H9 (cell line): ENCODE measurements around the gene PCNX2. TPM values are rescaled to one million over a fixed set of nuclear protein-coding genes. Genes with fewer than 3 reads are reported as not detected.

Experiments
- DNase-seq: peaks from one replicate; pipeline ENCODE4 v3.0.0-alpha.2; 2017
- H2AFZ ChIP-seq: one replicate; pipeline ENCODE4 v1.6.1; 2013; ENCODE audit warnings: mild to moderate bottlenecking, low read length, control low read depth, moderate library complexity
- H2AK5ac ChIP-seq: 2 replicates; pipeline ENCODE4 v1.6.1; 2013; ENCODE audit warnings: low read length, control low read depth, mixed read lengths; ENCODE audit not compliant: insufficient read length
- H2BK120ac ChIP-seq: one replicate; pipeline ENCODE4 v1.6.1; 2013; ENCODE audit warnings: low read depth, mild to moderate bottlenecking, low read length, control low read depth, inconsistent platforms; ENCODE audit not compliant: poor library complexity, severe bottlenecking
- H2BK12ac ChIP-seq: 2 replicates; pipeline ENCODE4 v1.6.1; 2013; ENCODE audit warnings: low read length, control low read depth, mixed read lengths, low read depth; ENCODE audit not compliant: insufficient read length
- H2BK15ac ChIP-seq: 2 replicates; pipeline ENCODE4 v1.6.1; 2013; ENCODE audit warnings: low read depth, low read length, control low read depth
- H2BK20ac ChIP-seq: one replicate; pipeline ENCODE4 v1.6.1; 2013; ENCODE audit warnings: low read depth, mild to moderate bottlenecking, low read length, control low read depth, inconsistent platforms; ENCODE audit not compliant: poor library complexity, severe bottlenecking
- H2BK5ac ChIP-seq: 2 replicates; pipeline ENCODE4 v1.6.1; 2013; ENCODE audit warnings: low read length, control low read depth, mixed read lengths; ENCODE audit not compliant: insufficient read length
- H3K14ac ChIP-seq: 2 replicates; pipeline ENCODE4 v1.6.1; 2013; ENCODE audit warnings: low read length, control low read depth; ENCODE audit not compliant: insufficient read depth
- H3K18ac ChIP-seq: 2 replicates; pipeline ENCODE4 v1.6.1; 2013; ENCODE audit warnings: low read depth, mild to moderate bottlenecking, mixed read lengths, low read length, control low read depth; ENCODE audit not compliant: insufficient read length
- H3K23ac ChIP-seq: 2 replicates; pipeline ENCODE4 v1.6.1; 2013; ENCODE audit warnings: low read length, control low read depth, mixed read lengths, low read depth; ENCODE audit not compliant: insufficient read length
- H3K23me2 ChIP-seq: 2 replicates; pipeline ENCODE4 v1.6.1; 2013; ENCODE audit warnings: low read depth, mild to moderate bottlenecking, mixed read lengths, low read length, control low read depth; ENCODE audit not compliant: insufficient read length, poor library complexity, severe bottlenecking
- H3K27ac ChIP-seq: 2 replicates; pipeline ENCODE4 v1.5.1; 2013; ENCODE audit warnings: low read length, control low read depth, mixed read lengths, low read depth; ENCODE audit not compliant: insufficient read length
- H3K27me3 ChIP-seq: 2 replicates; pipeline ENCODE4 v1.6.1; 2013; ENCODE audit warnings: low read length, control low read depth, inconsistent platforms; ENCODE audit not compliant: insufficient read depth
- H3K4ac ChIP-seq: 2 replicates; pipeline ENCODE4 v1.6.1; 2013; ENCODE audit warnings: low read depth, mild to moderate bottlenecking, control low read depth, inconsistent platforms, low read length, moderate library complexity
- H3K4me1 ChIP-seq: 2 replicates; pipeline ENCODE4 v1.6.1; 2013; ENCODE audit warnings: low read length, control low read depth, inconsistent platforms; ENCODE audit not compliant: insufficient read depth
- H3K4me2 ChIP-seq: 2 replicates; pipeline ENCODE4 v1.6.1; 2013; ENCODE audit warnings: low read length, control low read depth, mixed read lengths; ENCODE audit not compliant: insufficient read length, insufficient read depth
- H3K56ac ChIP-seq: 2 replicates; pipeline ENCODE4 v1.6.1; 2013; ENCODE audit warnings: low read depth, mild to moderate bottlenecking, mixed read lengths, low read length, control low read depth; ENCODE audit not compliant: insufficient read length
- H3K79me1 ChIP-seq: 2 replicates; pipeline ENCODE4 v1.6.1; 2013; ENCODE audit warnings: low read depth, mild to moderate bottlenecking, moderate library complexity, low read length, control low read depth, inconsistent platforms; ENCODE audit not compliant: insufficient read depth, poor library complexity, severe bottlenecking
- H3K79me2 ChIP-seq: 2 replicates; pipeline ENCODE4 v1.6.1; 2013; ENCODE audit warnings: low read length, control low read depth, inconsistent platforms; ENCODE audit not compliant: insufficient read depth
- H3K9ac ChIP-seq: 2 replicates; pipeline ENCODE4 v1.6.1; 2013; ENCODE audit warnings: low read length, control low read depth, mixed read lengths; ENCODE audit not compliant: insufficient read length; ENCODE audit errors: extremely low read depth
- H3K9me3 ChIP-seq: one replicate; pipeline ENCODE4 v1.6.1; 2013; ENCODE audit warnings: low read depth, low read length, inconsistent platforms; ENCODE audit not compliant: control insufficient read depth
- H3T11ph ChIP-seq: one replicate; pipeline ENCODE4 v1.6.1; 2013; ENCODE audit warnings: mild to moderate bottlenecking, low read length, control low read depth, inconsistent platforms
- H4K20me1 ChIP-seq: one replicate; pipeline ENCODE4 v1.6.1; 2013; ENCODE audit not compliant: control insufficient read depth, insufficient read length, insufficient read depth
- H4K5ac ChIP-seq: 2 replicates; pipeline ENCODE4 v1.6.1; 2013; ENCODE audit warnings: low read depth, mild to moderate bottlenecking, mixed read lengths, low read length, control low read depth; ENCODE audit not compliant: insufficient read length
- H4K8ac ChIP-seq: replicated peaks from 2 replicates; pipeline ENCODE4 v1.6.1; 2013; ENCODE audit warnings: low read length, control low read depth, mixed read lengths, low read depth; ENCODE audit not compliant: insufficient read length
- H4K91ac ChIP-seq: 2 replicates; pipeline ENCODE4 v1.6.1; 2013; ENCODE audit warnings: low read depth, mild to moderate bottlenecking, moderate library complexity, mixed read lengths, low read length, control low read depth; ENCODE audit not compliant: insufficient read length
- H3K27ac Mint-ChIP-seq, 3 experiments: 2 replicates in 2 of 3; 3 replicates in 1 of 3; pipeline ENCODE4 v1.8.0; 2020 to 2021; ENCODE audit warnings: mixed read lengths in 3 of 3, mild to moderate bottlenecking in 1 of 3, moderate library complexity in 1 of 3
- H3K27me3 Mint-ChIP-seq: 2 replicates; pipeline ENCODE4 v1.8.0; 2021; ENCODE audit warnings: low read depth, mild to moderate bottlenecking, moderate library complexity, mixed read lengths
- H3K36me3 Mint-ChIP-seq, 3 experiments: 2 replicates in 2 of 3; 3 replicates in 1 of 3; pipeline ENCODE4 v1.8.0; 2020 to 2021; ENCODE audit warnings: low read depth in 3 of 3, mixed read lengths in 3 of 3; ENCODE audit not compliant: insufficient read depth in 1 of 3
- H3K4me1 Mint-ChIP-seq, 2 experiments: 2 replicates each; pipeline ENCODE4 v1.8.0; 2020; ENCODE audit warnings: mixed read lengths in 2 of 2
- H3K4me3 Mint-ChIP-seq, 2 experiments: 2 replicates in 1 of 2; 3 replicates in 1 of 2; pipeline ENCODE4 v1.8.0; 2020 to 2021; ENCODE audit warnings: mild to moderate bottlenecking in 2 of 2, mixed read lengths in 2 of 2, moderate library complexity in 1 of 2
- H3K9me3 Mint-ChIP-seq, 2 experiments: 2 replicates in 1 of 2; 3 replicates in 1 of 2; pipeline ENCODE4 v1.8.0; 2020; ENCODE audit warnings: mild to moderate bottlenecking in 2 of 2, mixed read lengths in 2 of 2, moderate library complexity in 1 of 2
- CTCF ChIP-seq: fragments of 200-600 bp; sonication (generic); conservative IDR thresholded peaks from 3 replicates; pipeline ENCODE4 v1.8.0; 2021; ENCODE audit warnings: antibody characterized with exemption, mild to moderate bottlenecking
- WGBS: extraction: QIAGEN DNeasy Blood & Tissue Kit; methylation state at CpG from one replicate; pipeline ENCODE4 v1.1.7; 2013; ENCODE audit warnings: missing lambda C conversion rate, low lambda C conversion rate, mixed read lengths; ENCODE audit not compliant: insufficient read length; ENCODE audit errors: extremely low coverage; 5-methylcytosine and 5-hydroxymethylcytosine counted together
- total RNA-seq: library from RNA; stranded (reverse); gene quantifications from 2 replicates; pipeline ENCODE4 v1.2.1, GENCODE V29; 2021

The PCNX2 gene
- total RNA-seq, 1 experiment from 2014 or later: 45.1 TPM

- H3K27me3 ChIP-seq: no peaks in the 10 kb centered on the region
- no peak overlapping the region for H2BK15ac ChIP-seq
- H2BK20ac ChIP-seq: no peak overlapping the region
- H3K79me1 ChIP-seq: no peaks in the 10 kb centered on the region
- H3K9me3 Mint-ChIP-seq: 0 out of 5 replicates have a peak, but pooled peaks cover 0 to under 1% of the 10 kb centered on the region in 2 experiments
- H3K9me3 ChIP-seq: no peaks in the 10 kb centered on the region
- no peaks in the 10 kb centered on the region for H4K20me1 ChIP-seq
- no peaks in the 10 kb centered on the region for H3K79me2 ChIP-seq
- H4K8ac ChIP-seq: no peak overlapping the region
- no peak overlapping the region for H3K18ac ChIP-seq
- no CpG with 5 or more reads among the region's 31 CpGs for WGBS
- no peak overlapping the region for H2BK12ac ChIP-seq
- H3K9ac ChIP-seq: no peak overlapping the region
- no peak overlapping the region for H3K4ac ChIP-seq
- no peak overlapping the region for H3K14ac ChIP-seq
- no peak overlapping the region for H4K91ac ChIP-seq
- H3K27ac Mint-ChIP-seq: no peak overlapping the region
- no peak overlapping the region for H2AK5ac ChIP-seq
- H3K27ac ChIP-seq: no peak overlapping the region
- H3K56ac ChIP-seq: no peak overlapping the region
- H3T11ph ChIP-seq: no peak overlapping the region
- TF ChIP-seq CTCF: no peak
- no peak overlapping the region for H2AFZ ChIP-seq
- no peaks in the 10 kb centered on the region for H3K23me2 ChIP-seq
- DNase-seq: no peak
- no peaks in the 10 kb centered on the region for H3K27me3 Mint-ChIP-seq
- no peak overlapping the region for H2BK5ac ChIP-seq
- H3K4me2 ChIP-seq: no peak overlapping the region
- H3K23ac ChIP-seq: no peak overlapping the region
- peaks cover 6 to 13% (median 7%) of the 10 kb centered on the region in 3 experiments; a peak in 6 of 7 replicates for H3K36me3 Mint-ChIP-seq
- no peak overlapping the region for H2BK120ac ChIP-seq
- H4K5ac ChIP-seq: no peak overlapping the region
- no peak overlapping the region for H3K4me3 Mint-ChIP-seq
- peaks cover under 1 to 2% of the 10 kb centered on the region in 2 experiments; a peak in 2 of 4 replicates for H3K4me1 Mint-ChIP-seq
- H3K4me1 ChIP-seq: no peaks in the 10 kb centered on the region
These were observed 309.5 kb downstream of the PCNX2 start for GRCh38 chr1:232985882-232986526.
